GM12865 (cell line): ENCODE measurements around the gene WNT1.

ENCODE experiments used
- DNase-seq: peaks from one replicate; pipeline ENCODE4 v3.0.0; 2010; ENCODE audit warnings: low read depth
- H3K4me3 ChIP-seq: 2 replicates; pipeline ENCODE4 v1.5.1; 2011; ENCODE audit warnings: mild to moderate bottlenecking, low read depth, low read length, control low read depth
- CTCF ChIP-seq: IDR thresholded peaks from 2 replicates; pipeline ENCODE4 v1.5.1; 2011; ENCODE audit warnings: low read length, control low read depth, low read depth, inconsistent platforms; ENCODE audit not compliant: insufficient read depth; ENCODE audit errors: missing control alignments

WNT1 gene

DNA sequence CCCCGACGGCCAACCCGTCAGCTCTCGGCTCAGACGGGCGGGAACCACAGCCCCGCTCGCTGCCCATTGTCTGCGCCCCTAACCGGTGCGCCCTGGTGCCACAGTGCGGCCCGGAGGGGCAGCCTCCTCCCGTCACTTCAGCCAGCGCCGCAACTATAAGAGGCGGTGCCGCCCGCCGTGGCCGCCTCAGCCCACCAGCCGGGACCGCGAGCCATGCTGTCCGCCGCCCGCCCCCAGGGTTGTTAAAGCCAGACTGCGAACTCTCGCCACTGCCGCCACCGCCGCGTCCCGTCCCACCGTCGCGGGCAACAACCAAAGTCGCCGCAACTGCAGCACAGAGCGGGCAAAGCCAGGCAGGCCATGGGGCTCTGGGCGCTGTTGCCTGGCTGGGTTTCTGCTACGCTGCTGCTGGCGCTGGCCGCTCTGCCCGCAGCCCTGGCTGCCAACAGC is at the start of gene WNT1:
TSS of gene WNT1 (plus strand) at position 32 of the 450 bp plus-strand sequence. CDS start at position 361, 329 bp downstream.
- H3K4me3 ChIP-seq, result peak within 1 kb of the TSS; percentile 54
- no peak for TF ChIP-seq CTCF
- DNase-seq, result no peak

DNA sequence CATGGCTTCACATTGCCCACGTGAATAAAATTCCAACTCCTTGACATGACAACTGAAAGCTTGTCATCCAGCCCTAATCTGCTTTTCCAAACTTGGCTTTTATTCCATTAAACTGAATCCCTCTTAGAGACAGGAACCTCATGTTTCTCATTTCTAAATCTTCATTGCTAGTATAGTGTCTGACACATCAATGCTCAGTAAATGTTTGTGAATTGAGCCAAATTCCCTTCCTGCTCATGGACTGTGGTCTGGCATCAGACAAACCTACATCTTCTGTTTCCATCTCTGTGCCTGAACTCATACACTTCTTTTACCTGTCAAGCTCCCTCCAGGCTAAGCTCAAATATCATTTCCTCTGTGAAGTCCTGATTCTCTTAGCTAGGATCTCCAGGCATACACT is 48.6 kb upstream of the WNT1 start:
- TF ChIP-seq CTCF, result no peak
- DNase-seq, result no peak
- H3K4me3 ChIP-seq, result no peak overlapping the region

GRCh38 chr12:48930475-48930874 is 47.6 kb upstream of the WNT1 start:
- TF ChIP-seq CTCF, result no peak
- no peak overlapping the region for H3K4me3 ChIP-seq
- no peak for DNase-seq

GRCh38 chr12:48932878-48933277 is 45.2 kb upstream of the WNT1 start:
- H3K4me3 ChIP-seq, result no peak overlapping the region
- no peak for DNase-seq
- TF ChIP-seq CTCF, result no peak

DNA sequence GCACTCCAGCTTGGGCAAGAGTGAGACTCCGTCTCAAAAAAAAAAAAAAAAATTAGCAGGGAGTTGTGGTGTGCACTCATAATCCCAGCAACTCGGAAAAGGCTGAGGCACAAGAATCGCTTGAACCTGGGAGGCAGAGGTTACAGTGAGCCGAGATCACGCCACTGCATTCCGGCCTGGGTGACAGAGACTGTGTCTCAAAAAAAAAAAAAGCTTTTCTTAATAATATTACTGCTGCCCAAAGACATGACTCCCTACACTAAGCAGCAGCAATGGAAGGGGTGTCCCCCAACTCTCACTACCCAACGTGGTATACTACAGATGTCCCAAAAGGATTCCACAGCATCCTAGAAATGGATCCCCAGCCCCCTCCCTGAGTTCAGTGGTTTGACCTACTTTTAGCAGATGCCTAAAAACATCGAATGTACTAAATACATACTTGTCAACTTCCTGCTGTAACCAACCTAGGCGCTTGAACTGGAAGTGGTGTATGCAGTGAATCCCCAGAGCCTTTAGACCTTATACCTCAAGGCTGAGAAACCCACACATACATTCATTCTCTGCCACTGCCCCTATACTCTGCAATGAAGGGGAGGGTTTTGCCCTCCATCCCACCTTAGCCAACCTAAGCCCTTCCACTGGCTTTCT is 44.3 kb upstream of the WNT1 start:
- DNase-seq, result peak; percentile 29
- TF ChIP-seq CTCF, result no peak
- no peak overlapping the region for H3K4me3 ChIP-seq

- peak; percentile 26 for TF ChIP-seq CTCF
- DNase-seq, result no peak
- H3K4me3 ChIP-seq, result no peak overlapping the region
Measured at GRCh38 chr12:48934312-48934706, 43.8 kb upstream of the WNT1 start.
